CD14-positive monocyte (primary cell): ENCODE measurements around the gene INAFM1. TPM values are rescaled to one million over a fixed set of nuclear protein-coding genes. Genes with fewer than 3 reads are reported as not detected.
A peak's percentile ranks its signal among the peaks of the same experiment; 100 is the strongest.

Source experiments
- DNase-seq, 3 donors: peaks; one replicate each; pipeline ENCODE4 v3.0.0-alpha.2; 2011 to 2022
- H2AFZ ChIP-seq: 2 replicates; pipeline ENCODE4 v1.6.0; 2012; ENCODE audit warnings: mild to moderate bottlenecking, low read depth, low read length, inconsistent platforms; ENCODE audit not compliant: insufficient read depth, poor library complexity, severe bottlenecking
- H3K27ac ChIP-seq, 2 donors: 1 replicate in 1 of 2; 2 replicates in 1 of 2; pipeline ENCODE4 v1.5.1; 2012 to 2013; ENCODE audit warnings: low read length in 2 of 2, control low read depth in 1 of 2, inconsistent platforms in 1 of 2, low read depth in 1 of 2, mild to moderate bottlenecking in 1 of 2
- H3K27me3 ChIP-seq, 2 donors: one replicate each; pipeline versions ENCODE4 v1.6.0 to v1.6.1; 2011 to 2013; ENCODE audit warnings: low read length in 2 of 2; ENCODE audit not compliant: control insufficient read depth in 2 of 2, insufficient read depth in 2 of 2
- H3K36me3 ChIP-seq, 2 donors: replicated peaks in 1 of 2; 1 replicate in 1 of 2; 2 replicates in 1 of 2; pipeline versions ENCODE4 v1.5.1 to v1.6.1; 2012 to 2013; ENCODE audit warnings: low read length in 2 of 2, control low read depth in 1 of 2, inconsistent platforms in 1 of 2, mild to moderate bottlenecking in 1 of 2; ENCODE audit not compliant: insufficient read depth in 2 of 2, control insufficient read depth in 1 of 2
- H3K4me1 ChIP-seq, 2 donors: 1 replicate in 1 of 2; 2 replicates in 1 of 2; pipeline versions ENCODE4 v1.5.1 to v1.6.1; 2012 to 2013; ENCODE audit warnings: low read length in 2 of 2, control low read depth in 1 of 2, inconsistent platforms in 1 of 2, mild to moderate bottlenecking in 1 of 2, moderate library complexity in 1 of 2; ENCODE audit not compliant: insufficient read depth in 2 of 2, control insufficient read depth in 1 of 2
- H3K4me2 ChIP-seq: replicated peaks from 2 replicates; pipeline ENCODE3; 2012; ENCODE audit warnings: low read length, moderate library complexity, mild to moderate bottlenecking; ENCODE audit not compliant: poor library complexity, severe bottlenecking; ENCODE audit errors: extremely low read depth
- H3K4me3 ChIP-seq, 3 experiments: fragments of 200-600 bp in 1 of 3; sonication (generic) in 1 of 3; replicated peaks in 1 of 3; 1 replicate in 2 of 3; 2 replicates in 1 of 3; pipeline ENCODE4 v1.5.1; 2011 to 2013; ENCODE audit warnings: low read length in 3 of 3, mild to moderate bottlenecking in 3 of 3, control low read depth in 2 of 3, low read depth in 2 of 3, inconsistent platforms in 1 of 3, moderate library complexity in 1 of 3
- H3K79me2 ChIP-seq: 2 replicates; pipeline ENCODE4 v1.6.0; 2012; ENCODE audit warnings: mild to moderate bottlenecking, control low read depth, inconsistent platforms, low read length, moderate library complexity; ENCODE audit not compliant: insufficient read depth
- H3K9ac ChIP-seq: 2 replicates; pipeline ENCODE4 v1.6.0; 2017; ENCODE audit warnings: low read length, mild to moderate bottlenecking; ENCODE audit not compliant: insufficient read depth, poor library complexity, severe bottlenecking
- H3K9me3 ChIP-seq, 2 donors: replicated peaks in 1 of 2; 1 replicate in 1 of 2; 2 replicates in 1 of 2; pipeline versions ENCODE4 v1.5.1 to v1.6.1; 2012 to 2013; ENCODE audit warnings: low read length in 2 of 2, control low read depth in 1 of 2; ENCODE audit not compliant: control insufficient read depth in 1 of 2, insufficient read depth in 1 of 2
- H4K20me1 ChIP-seq: 2 replicates; pipeline ENCODE4 v1.6.0; 2012; ENCODE audit warnings: mild to moderate bottlenecking, low read length, control low read depth, moderate library complexity; ENCODE audit not compliant: insufficient read depth
- H3K27ac Mint-ChIP-seq, 7 donors: one replicate each; pipeline ENCODE4 v1.8.0; 2020; ENCODE audit warnings: mild to moderate bottlenecking in 7 of 7, mixed read lengths in 7 of 7, moderate library complexity in 6 of 7, inconsistent platforms in 2 of 7
- H3K27me3 Mint-ChIP-seq, 3 donors: one replicate each; pipeline ENCODE4 v1.8.0; 2021 to 2022; ENCODE audit warnings: low read depth in 3 of 3, mild to moderate bottlenecking in 3 of 3, mixed read lengths in 3 of 3, moderate library complexity in 3 of 3, inconsistent platforms in 1 of 3
- H3K36me3 Mint-ChIP-seq, 2 donors: one replicate each; pipeline ENCODE4 v1.8.0; 2020; ENCODE audit warnings: mixed read lengths in 2 of 2, inconsistent platforms in 1 of 2, mild to moderate bottlenecking in 1 of 2
- H3K4me1 Mint-ChIP-seq: one replicate; pipeline ENCODE4 v1.8.0; 2020; ENCODE audit warnings: mild to moderate bottlenecking, mixed read lengths
- H3K4me3 Mint-ChIP-seq, 2 donors: one replicate each; pipeline ENCODE4 v1.8.0; 2020; ENCODE audit warnings: mild to moderate bottlenecking in 2 of 2, mixed read lengths in 2 of 2, moderate library complexity in 1 of 2
- H3K9me3 Mint-ChIP-seq, 7 donors: one replicate each; pipeline ENCODE4 v1.8.0; 2020 to 2022; ENCODE audit warnings: mixed read lengths in 7 of 7, mild to moderate bottlenecking in 6 of 7, moderate library complexity in 6 of 7, inconsistent platforms in 2 of 7
- CTCF ChIP-seq: fragments of 200-600 bp; IDR thresholded peaks from one replicate; pipeline ENCODE4 v1.8.0; 2022; ENCODE audit warnings: antibody characterized with exemption, mild to moderate bottlenecking
- WGBS: methylation state at CpG from one replicate; pipeline ENCODE4 v1.1.5; 2013; ENCODE audit warnings: missing lambda C conversion rate; ENCODE audit not compliant: insufficient coverage; 5-methylcytosine and 5-hydroxymethylcytosine counted together
- intact Hi-C, 2 donors: fragments of 100-400 bp; cut with micrococcal nuclease; formaldehyde crosslinking; loops; one replicate each; pipeline versions ENCODE4 v1.15.0 to v1.15.1; 2023
- polyA plus RNA-seq, 3 donors: library from polyadenylated mRNA; depleted of rRNA in 1 of 3; unstranded in 2 of 3; stranded (reverse) in 1 of 3; fragments of 300-500 nt in 2 of 3; fragments of >200 nt in 1 of 3; fragmentation: Illumina TruSeq in 2 of 3; gene quantifications; 1 replicate in 2 of 3; 2 replicates in 1 of 3; pipeline ENCODE4 v1.2.3, GENCODE V29; 2012 to 2021

Gene INAFM1
- polyA plus RNA-seq, 3 donors = 6.2 to 7.3 (median 6.5) TPM

GRCh38 chr19:47264629-47265028 is 10.1 kb upstream of the INAFM1 start:
- peaks cover 0 to 1% (median 0%) of the 10 kb centered on the region in 3 donors for H3K27me3 Mint-ChIP-seq
- H3K4me3 ChIP-seq = no peak overlapping the region
- DNase-seq = no peak
- H3K27me3 ChIP-seq = no peaks in the 10 kb centered on the region
- H3K36me3 Mint-ChIP-seq = peaks cover 66 to 86% of the 10 kb centered on the region in 2 donors
- H3K4me3 Mint-ChIP-seq = no peak overlapping the region
- H3K36me3 ChIP-seq = peaks cover 69 to 83% of the 10 kb centered on the region in 2 donors
- no peak overlapping the region for H3K9ac ChIP-seq
- no peaks in the 10 kb centered on the region for H3K4me1 ChIP-seq
- H3K4me2 ChIP-seq = no peak overlapping the region
- no peaks in the 10 kb centered on the region for H3K9me3 Mint-ChIP-seq
- intact Hi-C loops = no loop called here
- no peaks in the 10 kb centered on the region for H3K9me3 ChIP-seq
- no peaks in the 10 kb centered on the region for H3K79me2 ChIP-seq
- H3K4me1 Mint-ChIP-seq = peaks cover 3% of the 10 kb centered on the region
- no peak for TF ChIP-seq CTCF
- no peak overlapping the region for H3K27ac ChIP-seq
- peaks cover 20% of the 10 kb centered on the region for H4K20me1 ChIP-seq
- H3K27ac Mint-ChIP-seq = no peak overlapping the region
- no peak overlapping the region for H2AFZ ChIP-seq
- 96% methylated on average over 30 of the region's 30 CpGs for WGBS

- H3K4me2 ChIP-seq = no peak overlapping the region
- no peaks in the 10 kb centered on the region for H3K79me2 ChIP-seq
- Mint-ChIP-seq H3K36me3 (peaks cover 67 to 88% of the 10 kb centered on the region in 2 donors), H3K27me3 (no peaks in the 10 kb centered on the region), H3K27ac (peak overlapping the region in 1 of 7 donors; percentile 41), H3K4me1 (peaks cover 5% of the 10 kb centered on the region), H3K4me3 (no peak overlapping the region), H3K9me3 (no peaks in the 10 kb centered on the region)
- peaks cover 0 to under 1% of the 10 kb centered on the region in 2 donors for H3K4me1 ChIP-seq
- no peak overlapping the region for H3K9ac ChIP-seq
- no peaks in the 10 kb centered on the region for H3K27me3 ChIP-seq
- no peak for DNase-seq
- no peaks in the 10 kb centered on the region for H3K9me3 ChIP-seq
- WGBS = 96% methylated on average over 21 of the region's 21 CpGs
- H3K4me3 ChIP-seq = no peak overlapping the region
- no peak overlapping the region for H2AFZ ChIP-seq
- peaks cover 71 to 83% of the 10 kb centered on the region in 2 donors for H3K36me3 ChIP-seq
- H4K20me1 ChIP-seq = peaks cover 10% of the 10 kb centered on the region
- TF ChIP-seq CTCF = no peak
- no peak overlapping the region for H3K27ac ChIP-seq
- intact Hi-C loops = no loop called here
These were observed 8.2 kb upstream of the INAFM1 start for GRCh38 chr19:47266401-47266941.
